H9 (cell line): Measurements from ENCODE around the gene PET100. TPM values are rescaled to one million over a fixed set of nuclear protein-coding genes. Genes with fewer than 3 reads are reported as not detected.
A peak's percentile ranks its signal among the peaks of the same experiment; 100 is the strongest.

Source experiments
- DNase-seq: peaks from one replicate; pipeline ENCODE4 v3.0.0-alpha.2; 2017
- H2AFZ ChIP-seq: one replicate; pipeline ENCODE4 v1.6.1; 2013; ENCODE audit warnings: mild to moderate bottlenecking, low read length, control low read depth, moderate library complexity
- H2AK5ac ChIP-seq: 2 replicates; pipeline ENCODE4 v1.6.1; 2013; ENCODE audit warnings: low read length, control low read depth, mixed read lengths; ENCODE audit not compliant: insufficient read length
- H2BK120ac ChIP-seq: one replicate; pipeline ENCODE4 v1.6.1; 2013; ENCODE audit warnings: low read depth, mild to moderate bottlenecking, low read length, control low read depth, inconsistent platforms; ENCODE audit not compliant: poor library complexity, severe bottlenecking
- H2BK12ac ChIP-seq: 2 replicates; pipeline ENCODE4 v1.6.1; 2013; ENCODE audit warnings: low read length, control low read depth, mixed read lengths, low read depth; ENCODE audit not compliant: insufficient read length
- H2BK15ac ChIP-seq: 2 replicates; pipeline ENCODE4 v1.6.1; 2013; ENCODE audit warnings: low read depth, low read length, control low read depth
- H2BK20ac ChIP-seq: one replicate; pipeline ENCODE4 v1.6.1; 2013; ENCODE audit warnings: low read depth, mild to moderate bottlenecking, low read length, control low read depth, inconsistent platforms; ENCODE audit not compliant: poor library complexity, severe bottlenecking
- H2BK5ac ChIP-seq: 2 replicates; pipeline ENCODE4 v1.6.1; 2013; ENCODE audit warnings: low read length, control low read depth, mixed read lengths; ENCODE audit not compliant: insufficient read length
- H3K14ac ChIP-seq: 2 replicates; pipeline ENCODE4 v1.6.1; 2013; ENCODE audit warnings: low read length, control low read depth; ENCODE audit not compliant: insufficient read depth
- H3K18ac ChIP-seq: 2 replicates; pipeline ENCODE4 v1.6.1; 2013; ENCODE audit warnings: low read depth, mild to moderate bottlenecking, mixed read lengths, low read length, control low read depth; ENCODE audit not compliant: insufficient read length
- H3K23ac ChIP-seq: 2 replicates; pipeline ENCODE4 v1.6.1; 2013; ENCODE audit warnings: low read length, control low read depth, mixed read lengths, low read depth; ENCODE audit not compliant: insufficient read length
- H3K23me2 ChIP-seq: 2 replicates; pipeline ENCODE4 v1.6.1; 2013; ENCODE audit warnings: low read depth, mild to moderate bottlenecking, mixed read lengths, low read length, control low read depth; ENCODE audit not compliant: insufficient read length, poor library complexity, severe bottlenecking
- H3K27ac ChIP-seq: 2 replicates; pipeline ENCODE4 v1.5.1; 2013; ENCODE audit warnings: low read length, control low read depth, mixed read lengths, low read depth; ENCODE audit not compliant: insufficient read length
- H3K27me3 ChIP-seq: 2 replicates; pipeline ENCODE4 v1.6.1; 2013; ENCODE audit warnings: low read length, control low read depth, inconsistent platforms; ENCODE audit not compliant: insufficient read depth
- H3K4ac ChIP-seq: 2 replicates; pipeline ENCODE4 v1.6.1; 2013; ENCODE audit warnings: low read depth, mild to moderate bottlenecking, control low read depth, inconsistent platforms, low read length, moderate library complexity
- H3K4me1 ChIP-seq: 2 replicates; pipeline ENCODE4 v1.6.1; 2013; ENCODE audit warnings: low read length, control low read depth, inconsistent platforms; ENCODE audit not compliant: insufficient read depth
- H3K4me2 ChIP-seq: 2 replicates; pipeline ENCODE4 v1.6.1; 2013; ENCODE audit warnings: low read length, control low read depth, mixed read lengths; ENCODE audit not compliant: insufficient read length, insufficient read depth
- H3K56ac ChIP-seq: 2 replicates; pipeline ENCODE4 v1.6.1; 2013; ENCODE audit warnings: low read depth, mild to moderate bottlenecking, mixed read lengths, low read length, control low read depth; ENCODE audit not compliant: insufficient read length
- H3K79me1 ChIP-seq: 2 replicates; pipeline ENCODE4 v1.6.1; 2013; ENCODE audit warnings: low read depth, mild to moderate bottlenecking, moderate library complexity, low read length, control low read depth, inconsistent platforms; ENCODE audit not compliant: insufficient read depth, poor library complexity, severe bottlenecking
- H3K79me2 ChIP-seq: 2 replicates; pipeline ENCODE4 v1.6.1; 2013; ENCODE audit warnings: low read length, control low read depth, inconsistent platforms; ENCODE audit not compliant: insufficient read depth
- H3K9ac ChIP-seq: 2 replicates; pipeline ENCODE4 v1.6.1; 2013; ENCODE audit warnings: low read length, control low read depth, mixed read lengths; ENCODE audit not compliant: insufficient read length; ENCODE audit errors: extremely low read depth
- H3K9me3 ChIP-seq: one replicate; pipeline ENCODE4 v1.6.1; 2013; ENCODE audit warnings: low read depth, low read length, inconsistent platforms; ENCODE audit not compliant: control insufficient read depth
- H3T11ph ChIP-seq: one replicate; pipeline ENCODE4 v1.6.1; 2013; ENCODE audit warnings: mild to moderate bottlenecking, low read length, control low read depth, inconsistent platforms
- H4K20me1 ChIP-seq: one replicate; pipeline ENCODE4 v1.6.1; 2013; ENCODE audit not compliant: control insufficient read depth, insufficient read length, insufficient read depth
- H4K5ac ChIP-seq: 2 replicates; pipeline ENCODE4 v1.6.1; 2013; ENCODE audit warnings: low read depth, mild to moderate bottlenecking, mixed read lengths, low read length, control low read depth; ENCODE audit not compliant: insufficient read length
- H4K8ac ChIP-seq: replicated peaks from 2 replicates; pipeline ENCODE4 v1.6.1; 2013; ENCODE audit warnings: low read length, control low read depth, mixed read lengths, low read depth; ENCODE audit not compliant: insufficient read length
- H4K91ac ChIP-seq: 2 replicates; pipeline ENCODE4 v1.6.1; 2013; ENCODE audit warnings: low read depth, mild to moderate bottlenecking, moderate library complexity, mixed read lengths, low read length, control low read depth; ENCODE audit not compliant: insufficient read length
- H3K27ac Mint-ChIP-seq, 3 experiments: 2 replicates in 2 of 3; 3 replicates in 1 of 3; pipeline ENCODE4 v1.8.0; 2020 to 2021; ENCODE audit warnings: mixed read lengths in 3 of 3, mild to moderate bottlenecking in 1 of 3, moderate library complexity in 1 of 3
- H3K27me3 Mint-ChIP-seq: 2 replicates; pipeline ENCODE4 v1.8.0; 2021; ENCODE audit warnings: low read depth, mild to moderate bottlenecking, moderate library complexity, mixed read lengths
- H3K36me3 Mint-ChIP-seq, 3 experiments: 2 replicates in 2 of 3; 3 replicates in 1 of 3; pipeline ENCODE4 v1.8.0; 2020 to 2021; ENCODE audit warnings: low read depth in 3 of 3, mixed read lengths in 3 of 3; ENCODE audit not compliant: insufficient read depth in 1 of 3
- H3K4me1 Mint-ChIP-seq, 2 experiments: 2 replicates each; pipeline ENCODE4 v1.8.0; 2020; ENCODE audit warnings: mixed read lengths in 2 of 2
- H3K4me3 Mint-ChIP-seq, 2 experiments: 2 replicates in 1 of 2; 3 replicates in 1 of 2; pipeline ENCODE4 v1.8.0; 2020 to 2021; ENCODE audit warnings: mild to moderate bottlenecking in 2 of 2, mixed read lengths in 2 of 2, moderate library complexity in 1 of 2
- H3K9me3 Mint-ChIP-seq, 2 experiments: 2 replicates in 1 of 2; 3 replicates in 1 of 2; pipeline ENCODE4 v1.8.0; 2020; ENCODE audit warnings: mild to moderate bottlenecking in 2 of 2, mixed read lengths in 2 of 2, moderate library complexity in 1 of 2
- WGBS: extraction: QIAGEN DNeasy Blood & Tissue Kit; methylation state at CpG from one replicate; pipeline ENCODE4 v1.1.7; 2013; ENCODE audit warnings: missing lambda C conversion rate, low lambda C conversion rate, mixed read lengths; ENCODE audit not compliant: insufficient read length; ENCODE audit errors: extremely low coverage; 5-methylcytosine and 5-hydroxymethylcytosine counted together
- microRNA-seq: library from miRNA; unstranded; fragments of <30 nt; microRNA quantifications from one replicate; pipeline ENCODE4, GENCODE V29; 2020; ENCODE audit warnings: borderline microRNAs expressed
- total RNA-seq: library from RNA; stranded (reverse); gene quantifications from 2 replicates; pipeline ENCODE4 v1.2.1, GENCODE V29; 2021
- TF ChIP-seq, protein P1 (sequence below): fragments of 200-600 bp; sonication (generic); conservative IDR thresholded peaks from 3 replicates; pipeline ENCODE4 v1.8.0; 2021; ENCODE audit warnings: antibody characterized with exemption, mild to moderate bottlenecking

The PET100 gene
- total RNA-seq, 1 experiment from 2014 or later = 129 TPM

DNA sequence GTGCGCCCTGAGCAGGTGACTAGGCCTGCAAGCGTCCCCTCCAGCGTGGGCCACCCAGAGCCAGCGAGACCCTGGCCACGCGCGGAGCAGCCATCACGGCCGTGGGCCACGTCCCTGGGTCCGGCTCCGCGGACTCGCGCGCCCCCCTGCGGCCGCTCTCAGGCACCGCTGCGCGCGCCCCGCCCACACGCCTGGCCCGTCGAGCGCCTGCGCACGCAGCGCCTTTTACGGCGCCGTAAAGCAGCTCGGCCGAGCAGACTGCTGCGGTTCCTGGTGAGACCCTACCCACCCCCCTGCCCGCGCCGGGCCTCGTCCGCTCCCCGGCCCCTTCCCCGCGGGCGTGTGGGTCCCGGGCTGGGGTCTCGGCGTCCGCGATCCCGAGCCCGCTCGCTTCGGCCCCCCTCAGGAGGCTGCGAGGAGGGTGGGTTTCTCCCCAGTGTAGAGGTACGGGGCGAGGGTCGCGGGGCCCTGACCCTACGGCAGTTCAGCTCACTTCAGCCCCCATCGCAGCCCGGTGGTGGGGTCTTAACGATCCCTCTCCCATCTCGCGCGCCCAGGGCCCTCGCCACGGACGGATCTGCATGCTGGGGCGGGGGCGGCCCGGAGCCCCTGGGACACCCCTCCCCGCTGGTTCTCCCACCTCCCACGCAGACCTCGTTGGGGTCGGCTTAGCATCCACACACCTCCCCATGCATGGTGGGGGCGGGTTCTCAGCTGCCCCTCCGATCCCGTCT is 51.2 kb downstream of the PET100 start, which contains the start of gene TRAPPC5:
Gene TRAPPC5 (plus strand): TSS at position 228 of the 734 bp plus-strand sequence. CDS start 1,421 bp downstream, outside the sequence.
- Histone ChIP-seq H3K27ac (no peak within 1 kb of the TSS), H3K23ac (no peak within 1 kb of the TSS), H2BK15ac (no peak within 1 kb of the TSS), H3K4me1 (no peaks in the 10 kb centered on the region), H3K4me2 (peak within 1 kb of the TSS; percentile 60), H3K79me1 (no peaks in the 10 kb centered on the region), H2BK120ac (no peak within 1 kb of the TSS), H2AFZ (no peak within 1 kb of the TSS), H3K4ac (no peak within 1 kb of the TSS), H3K27me3 (no peaks in the 10 kb centered on the region), H3K79me2 (no peaks in the 10 kb centered on the region), H3K23me2 (peaks cover 7% of the 10 kb centered on the region), H3K9ac (peak within 1 kb of the TSS; percentile 45), H2AK5ac (no peak within 1 kb of the TSS), H3K56ac (no peak within 1 kb of the TSS), H2BK20ac (no peak within 1 kb of the TSS), H4K20me1 (no peaks in the 10 kb centered on the region), H4K8ac (no peak within 1 kb of the TSS), H3T11ph (no peak within 1 kb of the TSS), H2BK5ac (no peak within 1 kb of the TSS), H3K14ac (peak within 1 kb of the TSS; percentile 39; the same call in 1 of the 2 replicates), H4K5ac (no peak within 1 kb of the TSS), H3K9me3 (no peaks in the 10 kb centered on the region), H3K18ac (no peak within 1 kb of the TSS), H2BK12ac (no peak within 1 kb of the TSS), H4K91ac (no peak within 1 kb of the TSS)
- Mint-ChIP-seq H3K27ac (peak within 1 kb of the TSS in 1 of 3 experiments; percentile 52; a peak in 2 of 7 replicates), H3K27me3 (peaks cover 42% of the 10 kb centered on the region), H3K9me3 (no peaks in the 10 kb centered on the region; a peak in 1 of 5 replicates), H3K4me1 (peaks cover 17 to 29% of the 10 kb centered on the region in 2 experiments), H3K4me3 (peak within 1 kb of the TSS; percentile 86 to 89), H3K36me3 (peaks cover 6 to 23% (median 16%) of the 10 kb centered on the region in 3 experiments)
- TF ChIP-seq, protein P1, sequence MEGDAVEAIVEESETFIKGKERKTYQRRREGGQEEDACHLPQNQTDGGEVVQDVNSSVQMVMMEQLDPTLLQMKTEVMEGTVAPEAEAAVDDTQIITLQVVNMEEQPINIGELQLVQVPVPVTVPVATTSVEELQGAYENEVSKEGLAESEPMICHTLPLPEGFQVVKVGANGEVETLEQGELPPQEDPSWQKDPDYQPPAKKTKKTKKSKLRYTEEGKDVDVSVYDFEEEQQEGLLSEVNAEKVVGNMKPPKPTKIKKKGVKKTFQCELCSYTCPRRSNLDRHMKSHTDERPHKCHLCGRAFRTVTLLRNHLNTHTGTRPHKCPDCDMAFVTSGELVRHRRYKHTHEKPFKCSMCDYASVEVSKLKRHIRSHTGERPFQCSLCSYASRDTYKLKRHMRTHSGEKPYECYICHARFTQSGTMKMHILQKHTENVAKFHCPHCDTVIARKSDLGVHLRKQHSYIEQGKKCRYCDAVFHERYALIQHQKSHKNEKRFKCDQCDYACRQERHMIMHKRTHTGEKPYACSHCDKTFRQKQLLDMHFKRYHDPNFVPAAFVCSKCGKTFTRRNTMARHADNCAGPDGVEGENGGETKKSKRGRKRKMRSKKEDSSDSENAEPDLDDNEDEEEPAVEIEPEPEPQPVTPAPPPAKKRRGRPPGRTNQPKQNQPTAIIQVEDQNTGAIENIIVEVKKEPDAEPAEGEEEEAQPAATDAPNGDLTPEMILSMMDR = peak; percentile 96
- no CpG with 5 or more reads among the region's 79 CpGs for WGBS
- DNase-seq = peak; percentile 89

Small RNA genes lying within 50 kb of the gene (microRNA-seq; reads per million reads assigned to microRNA genes)
- not detected for gene MIR6792

Other genes with a start within 250 kb of the PET100 start
- 2.4 and 2.8 TPM in 2 replicates for gene PEX11G, start 140.8 kb upstream of the PET100 start, total RNA-seq
- gene ZNF358, start 113.7 kb upstream of the PET100 start, total RNA-seq = 40.5 and 41.5 TPM in 2 replicates
- gene MCOLN1, start 107.2 kb upstream of the PET100 start, total RNA-seq = 15.7 and 18.7 TPM in 2 replicates
- gene PNPLA6, start 94.1 kb upstream of the PET100 start, total RNA-seq = 130 and 135 TPM in 2 replicates
- gene CAMSAP3, start 33.9 kb upstream of the PET100 start, total RNA-seq = 28.4 and 31.3 TPM in 2 replicates
- 48.0 and 50.6 TPM in 2 replicates for gene XAB2, start 248 bp upstream of the PET100 start, total RNA-seq
- not detected in 2 replicates for gene PCP2, start 3.9 kb downstream of the PET100 start, total RNA-seq
- gene STXBP2, start 7.3 kb downstream of the PET100 start, total RNA-seq = 80.3 and 92.5 TPM in 2 replicates
- not detected in 2 replicates for gene RETN, start 39.3 kb downstream of the PET100 start, total RNA-seq
- gene MCEMP1, start 47.3 kb downstream of the PET100 start, total RNA-seq = 0.13 TPM in 1 of 2 replicates, not detected in the other
- gene TRAPPC5, start 51.0 kb downstream of the PET100 start, total RNA-seq = 77.4 and 87.8 TPM in 2 replicates
- not detected in 2 replicates for gene FCER2, start 72.3 kb downstream of the PET100 start, total RNA-seq
- gene CLEC4G, start 102.3 kb downstream of the PET100 start, total RNA-seq = 0.26 TPM in 1 of 2 replicates, not detected in the other
- not detected in 2 replicates for gene CD209, start 117.7 kb downstream of the PET100 start, total RNA-seq
- gene CLEC4M, start 133.4 kb downstream of the PET100 start, total RNA-seq = not detected in 2 replicates
- 7.1 and 7.8 TPM in 2 replicates for gene EVI5L, start 200.4 kb downstream of the PET100 start, total RNA-seq
- gene PRR36, start 244.6 kb downstream of the PET100 start, total RNA-seq = 20.4 and 21.4 TPM in 2 replicates